ENCODE data around the gene PAIP2B. TPM values are rescaled to one million over a fixed set of nuclear protein-coding genes. Genes with fewer than 3 reads are reported as not detected.

Gene PAIP2B
- total and polyA plus RNA-seq, 9 of the 15 experiments (the other 6 are each of a cell fraction or from before 2014, with no cell fraction given) = 0.18 to 0.38 (median 0.25) TPM

Small RNAs within 50 kb of the gene (small RNA-seq; reads per million reads assigned to genes)
- not detected for gene AC007881.1

Other genes starting within 250 kb of the PAIP2B start
- gene ANKRD53, start 248.5 kb downstream of the PAIP2B start, total RNA-seq (2014; rRNA removed) = 0.20 TPM in 1 of 2 replicates, not detected in the other
- gene ANKRD53, start 248.5 kb downstream of the PAIP2B start, total RNA-seq (2014; rRNA removed; fragmentation: Illumina TruSeq; extraction: Trizol) = not detected in 2 replicates
- gene ANKRD53, start 248.5 kb downstream of the PAIP2B start, total RNA-seq (2015; rRNA removed; fragmentation: Illumina TruSeq; extraction: Trizol) = not detected in 2 replicates
- gene ANKRD53, start 248.5 kb downstream of the PAIP2B start, total RNA-seq (2021) = 0.18 TPM in 1 of 2 replicates, not detected in the other
- not detected in 2 replicates for gene ANKRD53, start 248.5 kb downstream of the PAIP2B start, polyA plus RNA-seq (2011; rRNA removed)
- not detected in 2 replicates for gene ANKRD53, start 248.5 kb downstream of the PAIP2B start, polyA plus RNA-seq (2014; fragmentation: Illumina TruSeq; extraction: Trizol)
- gene ANKRD53, start 248.5 kb downstream of the PAIP2B start, polyA plus RNA-seq (2014; fragmentation: Nextera tagmentation; extraction: Ambion mirVana) = not detected
- gene ANKRD53, start 248.5 kb downstream of the PAIP2B start, polyA plus RNA-seq (2014; rRNA removed) = not detected in 2 replicates
- 18.3 and 29.7 TPM in 2 replicates for gene TEX261, start 232.2 kb downstream of the PAIP2B start, total RNA-seq (2014; rRNA removed)
- gene TEX261, start 232.2 kb downstream of the PAIP2B start, total RNA-seq (2014; rRNA removed; fragmentation: Illumina TruSeq; extraction: Trizol) = 44.2 and 46.1 TPM in 2 replicates
- gene TEX261, start 232.2 kb downstream of the PAIP2B start, total RNA-seq (2015; rRNA removed; fragmentation: Illumina TruSeq; extraction: Trizol) = 53.0 and 56.9 TPM in 2 replicates
- 55.3 and 60.4 TPM in 2 replicates for gene TEX261, start 232.2 kb downstream of the PAIP2B start, total RNA-seq (2021)
- 50.1 and 99.5 TPM in 2 replicates for gene TEX261, start 232.2 kb downstream of the PAIP2B start, polyA plus RNA-seq (2011; rRNA removed)
- gene TEX261, start 232.2 kb downstream of the PAIP2B start, polyA plus RNA-seq (2014; fragmentation: Illumina TruSeq; extraction: Trizol) = 99.5 and 110 TPM in 2 replicates
- 10 to 100 TPM; 11.9 to 16.7 TPM for gene TEX261, start 232.2 kb downstream of the PAIP2B start, polyA plus RNA-seq (2014; fragmentation: Nextera tagmentation; extraction: Ambion mirVana)
- 51.9 and 64.0 TPM in 2 replicates for gene TEX261, start 232.2 kb downstream of the PAIP2B start, polyA plus RNA-seq (2014; rRNA removed)
- gene NAGK, start 158.5 kb downstream of the PAIP2B start, total RNA-seq (2014; rRNA removed) = 8.9 and 11.1 TPM in 2 replicates
- gene NAGK, start 158.5 kb downstream of the PAIP2B start, total RNA-seq (2014; rRNA removed; fragmentation: Illumina TruSeq; extraction: Trizol) = 4.3 and 7.3 TPM in 2 replicates
- gene NAGK, start 158.5 kb downstream of the PAIP2B start, total RNA-seq (2015; rRNA removed; fragmentation: Illumina TruSeq; extraction: Trizol) = 10.2 and 10.7 TPM in 2 replicates
- 8.8 and 14.9 TPM in 2 replicates for gene NAGK, start 158.5 kb downstream of the PAIP2B start, total RNA-seq (2021)
- 9.1 and 11.7 TPM in 2 replicates for gene NAGK, start 158.5 kb downstream of the PAIP2B start, polyA plus RNA-seq (2011; rRNA removed)
- 8.8 and 9.4 TPM in 2 replicates for gene NAGK, start 158.5 kb downstream of the PAIP2B start, polyA plus RNA-seq (2014; fragmentation: Illumina TruSeq; extraction: Trizol)
- 10 to 100 TPM in 1 of 2 experiments, 1 to 10 TPM in 1; 4.9 to 10.6 TPM for gene NAGK, start 158.5 kb downstream of the PAIP2B start, polyA plus RNA-seq (2014; fragmentation: Nextera tagmentation; extraction: Ambion mirVana)
- gene NAGK, start 158.5 kb downstream of the PAIP2B start, polyA plus RNA-seq (2014; rRNA removed) = 13.4 and 18.6 TPM in 2 replicates
- 15.6 and 19.8 TPM in 2 replicates for gene MCEE, start 96.9 kb downstream of the PAIP2B start, total RNA-seq (2014; rRNA removed)
- gene MCEE, start 96.9 kb downstream of the PAIP2B start, total RNA-seq (2014; rRNA removed; fragmentation: Illumina TruSeq; extraction: Trizol) = 24.5 and 25.9 TPM in 2 replicates
- gene MCEE, start 96.9 kb downstream of the PAIP2B start, total RNA-seq (2015; rRNA removed; fragmentation: Illumina TruSeq; extraction: Trizol) = 17.8 and 18.6 TPM in 2 replicates
- gene MCEE, start 96.9 kb downstream of the PAIP2B start, total RNA-seq (2021) = 17.8 and 19.1 TPM in 2 replicates
- 29.1 and 29.9 TPM in 2 replicates for gene MCEE, start 96.9 kb downstream of the PAIP2B start, polyA plus RNA-seq (2011; rRNA removed)
- gene MCEE, start 96.9 kb downstream of the PAIP2B start, polyA plus RNA-seq (2014; fragmentation: Illumina TruSeq; extraction: Trizol) = 19.1 and 19.8 TPM in 2 replicates
- gene MCEE, start 96.9 kb downstream of the PAIP2B start, polyA plus RNA-seq (2014; fragmentation: Nextera tagmentation; extraction: Ambion mirVana) = 10 to 100 TPM; 43.8 to 49.1 TPM
- 25.6 and 28.2 TPM in 2 replicates for gene MCEE, start 96.9 kb downstream of the PAIP2B start, polyA plus RNA-seq (2014; rRNA removed)
- 55.9 and 66.6 TPM in 2 replicates for gene MPHOSPH10, start 96.5 kb downstream of the PAIP2B start, total RNA-seq (2014; rRNA removed)
- gene MPHOSPH10, start 96.5 kb downstream of the PAIP2B start, total RNA-seq (2014; rRNA removed; fragmentation: Illumina TruSeq; extraction: Trizol) = 58.5 and 65.3 TPM in 2 replicates
- 63.7 and 71.7 TPM in 2 replicates for gene MPHOSPH10, start 96.5 kb downstream of the PAIP2B start, total RNA-seq (2015; rRNA removed; fragmentation: Illumina TruSeq; extraction: Trizol)
- gene MPHOSPH10, start 96.5 kb downstream of the PAIP2B start, total RNA-seq (2021) = 52.1 and 53.4 TPM in 2 replicates
- 23.8 and 40.2 TPM in 2 replicates for gene MPHOSPH10, start 96.5 kb downstream of the PAIP2B start, polyA plus RNA-seq (2011; rRNA removed)
- 67.2 and 83.6 TPM in 2 replicates for gene MPHOSPH10, start 96.5 kb downstream of the PAIP2B start, polyA plus RNA-seq (2014; fragmentation: Illumina TruSeq; extraction: Trizol)
- gene MPHOSPH10, start 96.5 kb downstream of the PAIP2B start, polyA plus RNA-seq (2014; fragmentation: Nextera tagmentation; extraction: Ambion mirVana) = 10 to 100 TPM; 36.8 to 56.3 TPM
- gene MPHOSPH10, start 96.5 kb downstream of the PAIP2B start, polyA plus RNA-seq (2014; rRNA removed) = 74.8 and 83.7 TPM in 2 replicates
- gene ZNF638, start 104.7 kb upstream of the PAIP2B start, total RNA-seq (2014; rRNA removed) = 87.9 and 98.8 TPM in 2 replicates
- 155 and 159 TPM in 2 replicates for gene ZNF638, start 104.7 kb upstream of the PAIP2B start, total RNA-seq (2014; rRNA removed; fragmentation: Illumina TruSeq; extraction: Trizol)
- 151 and 165 TPM in 2 replicates for gene ZNF638, start 104.7 kb upstream of the PAIP2B start, total RNA-seq (2015; rRNA removed; fragmentation: Illumina TruSeq; extraction: Trizol)
- 73.8 and 79.5 TPM in 2 replicates for gene ZNF638, start 104.7 kb upstream of the PAIP2B start, total RNA-seq (2021)
- 67.2 and 110 TPM in 2 replicates for gene ZNF638, start 104.7 kb upstream of the PAIP2B start, polyA plus RNA-seq (2011; rRNA removed)
- gene ZNF638, start 104.7 kb upstream of the PAIP2B start, polyA plus RNA-seq (2014; fragmentation: Illumina TruSeq; extraction: Trizol) = 71.8 and 113 TPM in 2 replicates
- gene ZNF638, start 104.7 kb upstream of the PAIP2B start, polyA plus RNA-seq (2014; fragmentation: Nextera tagmentation; extraction: Ambion mirVana) = 10 to 100 TPM; 53.3 to 57.6 TPM
- gene ZNF638, start 104.7 kb upstream of the PAIP2B start, polyA plus RNA-seq (2014; rRNA removed) = 79.3 and 82.5 TPM in 2 replicates
- gene DYSF, start 226.5 kb upstream of the PAIP2B start, total RNA-seq (2014; rRNA removed) = 0.32 and 0.49 TPM in 2 replicates
- gene DYSF, start 226.5 kb upstream of the PAIP2B start, total RNA-seq (2014; rRNA removed; fragmentation: Illumina TruSeq; extraction: Trizol) = 0.16 and 0.29 TPM in 2 replicates
- gene DYSF, start 226.5 kb upstream of the PAIP2B start, total RNA-seq (2015; rRNA removed; fragmentation: Illumina TruSeq; extraction: Trizol) = 0.19 and 0.25 TPM in 2 replicates
- gene DYSF, start 226.5 kb upstream of the PAIP2B start, total RNA-seq (2021) = 0.80 and 0.87 TPM in 2 replicates
- 0.45 and 0.56 TPM in 2 replicates for gene DYSF, start 226.5 kb upstream of the PAIP2B start, polyA plus RNA-seq (2011; rRNA removed)
- 0.65 and 0.98 TPM in 2 replicates for gene DYSF, start 226.5 kb upstream of the PAIP2B start, polyA plus RNA-seq (2014; fragmentation: Illumina TruSeq; extraction: Trizol)
- gene DYSF, start 226.5 kb upstream of the PAIP2B start, polyA plus RNA-seq (2014; fragmentation: Nextera tagmentation; extraction: Ambion mirVana) = under 1 TPM; 0.01 TPM
- 0.23 and 0.26 TPM in 2 replicates for gene DYSF, start 226.5 kb upstream of the PAIP2B start, polyA plus RNA-seq (2014; rRNA removed)

Measured in K562 (cell line).